Pancreas (tissue), 10 donors: ENCODE results near the gene CXCR3. TPM values are rescaled to one million over a fixed set of nuclear protein-coding genes. Genes with fewer than 3 reads are reported as not detected.
A peak's percentile ranks its signal among the peaks of the same experiment; 100 is the strongest.

Source experiments
- ATAC-seq, 4 donors: fragments of 200-7000 bp; cut with Tn5 transposase; one replicate each; pipeline versions ENCODE4 v1.8.0 to v1.9.1; 2020; ENCODE audit warnings: mild to moderate bottlenecking in 4 of 4, moderate library complexity in 4 of 4
- DNase-seq, 6 donors: peaks; one replicate each; pipeline ENCODE4 v3.0.0-alpha.2; 2020
- FAIRE-seq: peaks from 2 replicates; lab custom pipeline; 2012; peaks lifted over from hg19 to GRCh38; lab: Jason Lieb, UNC
- H3K27ac ChIP-seq, 4 donors: fragments of 200-600 bp; sonication (generic); 1 replicate in 3 of 4; 2 replicates in 1 of 4; pipeline versions ENCODE4 v1.5.0 to v1.8.0; 2020
- H3K27me3 ChIP-seq, 4 donors: fragments of 200-600 bp; one replicate each; pipeline ENCODE4 v1.8.0; 2021
- H3K36me3 ChIP-seq, 3 donors: fragments of 200-600 bp; sonication (generic) in 1 of 3; one replicate each; pipeline versions ENCODE4 v1.5.0 to v1.8.0; 2020 to 2021
- H3K4me1 ChIP-seq, 3 donors: fragments of 200-600 bp; one replicate each; pipeline ENCODE4 v1.8.0; 2021
- H3K4me3 ChIP-seq, 4 donors: fragments of 200-600 bp; sonication (generic) in 2 of 4; one replicate each; pipeline versions ENCODE4 v1.5.0 to v1.8.0; 2020 to 2021
- H3K9me3 ChIP-seq, 4 donors: fragments of 200-600 bp; one replicate each; pipeline ENCODE4 v1.8.0; 2021
- WGBS, 2 donors: extraction: QIAGEN DNeasy Blood & Tissue Kit; methylation state at CpG; one replicate each; pipeline ENCODE4 v1.1.7; 2013; 5-methylcytosine and 5-hydroxymethylcytosine counted together
- intact Hi-C, 3 donors: fragments of 100-400 bp; cut with DNase I; formaldehyde crosslinking; loops; one replicate each; pipeline versions ENCODE4 v1.11.1 to v1.14.2; 2022
- polyA plus RNA-seq, 2 donors: library from polyadenylated mRNA; stranded (reverse); fragments of 200-250 nt; gene quantifications; one replicate each; pipeline ENCODE4 v1.2.3, GENCODE V29; 2013
- total RNA-seq, 6 donors: library from RNA; stranded (reverse); fragmentation: NEBNext Ultra II Directional in 4 of 6; extraction: Animal tissue kit (Norgen Biotek cat#: 25700) in 4 of 6; gene quantifications; one replicate each; pipeline versions ENCODE4 v1.2.1 to v1.2.4, GENCODE V29; 2021 to 2023
- TF ChIP-seq, protein P1 (sequence below), 4 donors: fragments of 200-600 bp; sonication (generic) in 3 of 4; IDR thresholded peaks; one replicate each; pipeline versions ENCODE4 v1.5.0 to v1.8.0; 2021; ENCODE audit warnings: antibody characterized with exemption in 4 of 4
- donor health status: healthy with polysubstance abuse.
- donor health status: DM: no; HTN: no; CAD: no; lungs with moderate emphysema.
- donor health status: DM: no; HTN: no; CAD: no.
- donor health status: control.
- donor health status: control.
- donor health status: Bipolar disorder and iron deficiency.
- donor health status: DM: yes; HTN: yes; CAD: no.
- donor health status: DM: no; HTN: no; CAD: no.
- donor health status: DM: no; HTN: no; CAD: no.
- donor health status: DM: yes; HTN: yes; CAD: no.

CXCR3 gene
- total and polyA plus RNA-seq, 8 donors: 0.11 to 0.52 (median 0.24) TPM; not detected in 3

- no peak for ATAC-seq
- no peak overlapping the region for H3K27ac ChIP-seq
- H3K27me3 ChIP-seq: peaks cover 0 to 7% (median 0%) of the 10 kb centered on the region in 4 donors
- no peak for DNase-seq
- intact Hi-C loops: no loop called here
- FAIRE-seq: no peak
- H3K9me3 ChIP-seq: no peaks in the 10 kb centered on the region
- TF ChIP-seq, protein P1, sequence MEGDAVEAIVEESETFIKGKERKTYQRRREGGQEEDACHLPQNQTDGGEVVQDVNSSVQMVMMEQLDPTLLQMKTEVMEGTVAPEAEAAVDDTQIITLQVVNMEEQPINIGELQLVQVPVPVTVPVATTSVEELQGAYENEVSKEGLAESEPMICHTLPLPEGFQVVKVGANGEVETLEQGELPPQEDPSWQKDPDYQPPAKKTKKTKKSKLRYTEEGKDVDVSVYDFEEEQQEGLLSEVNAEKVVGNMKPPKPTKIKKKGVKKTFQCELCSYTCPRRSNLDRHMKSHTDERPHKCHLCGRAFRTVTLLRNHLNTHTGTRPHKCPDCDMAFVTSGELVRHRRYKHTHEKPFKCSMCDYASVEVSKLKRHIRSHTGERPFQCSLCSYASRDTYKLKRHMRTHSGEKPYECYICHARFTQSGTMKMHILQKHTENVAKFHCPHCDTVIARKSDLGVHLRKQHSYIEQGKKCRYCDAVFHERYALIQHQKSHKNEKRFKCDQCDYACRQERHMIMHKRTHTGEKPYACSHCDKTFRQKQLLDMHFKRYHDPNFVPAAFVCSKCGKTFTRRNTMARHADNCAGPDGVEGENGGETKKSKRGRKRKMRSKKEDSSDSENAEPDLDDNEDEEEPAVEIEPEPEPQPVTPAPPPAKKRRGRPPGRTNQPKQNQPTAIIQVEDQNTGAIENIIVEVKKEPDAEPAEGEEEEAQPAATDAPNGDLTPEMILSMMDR (IDR thresholded peaks at IDR 0.05): no peak
- H3K4me1 ChIP-seq: no peaks in the 10 kb centered on the region
- no peak overlapping the region for H3K4me3 ChIP-seq
- H3K36me3 ChIP-seq: no peaks in the 10 kb centered on the region
- WGBS, 2 donors: 78 to 91% methylated on average over 6 of the region's 6 CpGs
Measured at GRCh38 chrX:71659959-71660358, 41.6 kb upstream of the CXCR3 start.

- Histone ChIP-seq H3K4me1 (no peaks in the 10 kb centered on the region), H3K9me3 (no peaks in the 10 kb centered on the region), H3K27ac (no peak overlapping the region), H3K27me3 (peaks cover 0 to 7% (median 0%) of the 10 kb centered on the region in 4 donors), H3K4me3 (no peak overlapping the region), H3K36me3 (no peaks in the 10 kb centered on the region)
- ATAC-seq (no peak), FAIRE-seq (no peak), DNase-seq (no peak)
- WGBS, 2 donors: 62 to 66% methylated on average over 3 of the region's 3 CpGs
- intact Hi-C loops: no loop called here
- TF ChIP-seq, protein P1 (IDR thresholded peaks at IDR 0.05): no peak
Measured at GRCh38 chrX:71659342-71659741, 41.0 kb upstream of the CXCR3 start.

DNA sequence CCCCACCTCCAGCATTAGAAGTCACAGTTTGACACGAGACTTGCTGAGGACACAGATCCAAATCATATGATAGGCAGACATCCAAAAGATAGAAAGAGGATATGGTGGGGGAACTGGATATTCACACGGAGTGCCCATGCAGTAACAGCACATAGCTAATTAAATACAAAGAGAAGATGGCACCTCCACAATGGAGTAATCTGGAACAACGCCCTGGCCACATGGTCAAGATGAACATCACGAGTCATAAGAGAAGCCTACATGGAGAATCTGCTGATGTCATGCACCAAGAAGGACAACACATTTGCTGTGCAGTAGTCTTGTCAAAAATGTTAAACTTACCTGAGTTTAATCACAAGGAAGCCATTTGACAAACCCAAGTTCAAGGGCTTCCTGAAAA is 39.0 kb upstream of the CXCR3 start:
- H3K36me3 ChIP-seq: no peaks in the 10 kb centered on the region
- DNase-seq (no peak), FAIRE-seq (no peak), ATAC-seq (no peak)
- TF ChIP-seq, protein P1 (IDR thresholded peaks at IDR 0.05): no peak
- peaks cover 0 to 14% (median 0%) of the 10 kb centered on the region in 4 donors for H3K27me3 ChIP-seq
- no peaks in the 10 kb centered on the region for H3K4me1 ChIP-seq
- 69 to 84% methylated on average over 4 of the region's 4 CpGs for WGBS, 2 donors
- intact Hi-C loops: no loop called here
- no peak overlapping the region for H3K4me3 ChIP-seq
- no peak overlapping the region for H3K27ac ChIP-seq
- no peaks in the 10 kb centered on the region for H3K9me3 ChIP-seq

GRCh38 chrX:71653344-71653743 is 35.0 kb upstream of the CXCR3 start:
- Histone ChIP-seq H3K27me3 (peaks cover 0 to 18% (median 0%) of the 10 kb centered on the region in 4 donors), H3K36me3 (no peaks in the 10 kb centered on the region), H3K27ac (no peak overlapping the region), H3K4me1 (no peaks in the 10 kb centered on the region), H3K4me3 (no peak overlapping the region), H3K9me3 (no peaks in the 10 kb centered on the region)
- TF ChIP-seq, protein P1 (IDR thresholded peaks at IDR 0.05): no peak
- no peak for FAIRE-seq
- no peak for DNase-seq
- intact Hi-C loops: no loop called here
- ATAC-seq: no peak
- WGBS, 2 donors: 78 to 92% methylated on average over 2 of the region's 2 CpGs

DNA sequence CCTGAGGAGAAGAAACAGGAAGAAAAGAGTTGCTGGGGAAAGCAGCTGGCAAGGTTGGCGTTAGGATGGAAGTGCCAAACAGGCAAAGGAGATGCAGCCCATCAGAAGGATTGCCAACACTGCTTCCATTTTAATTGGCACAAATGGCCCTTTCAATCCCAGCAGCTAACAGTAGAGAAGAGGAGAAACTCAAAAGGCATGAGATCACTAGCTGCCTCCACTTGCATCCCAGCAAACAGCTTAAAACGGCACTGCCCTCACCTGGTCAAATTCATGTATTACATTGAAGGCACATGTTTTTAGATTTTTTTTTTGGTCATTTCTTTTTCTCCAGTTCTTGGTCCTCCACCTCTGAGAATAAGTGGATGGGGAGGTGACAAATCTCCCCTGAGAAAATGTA is 34.1 kb upstream of the CXCR3 start:
- intact Hi-C loops: no loop called here
- H3K27ac ChIP-seq: no peak overlapping the region
- peak in 2 of 6 donors; percentile 25 to 36 for DNase-seq
- no peak overlapping the region for H3K4me3 ChIP-seq
- TF ChIP-seq, protein P1 (IDR thresholded peaks at IDR 0.05): peak; percentile 9 to 58 (median 46)
- H3K27me3 ChIP-seq: peaks cover 0 to 18% (median 0%) of the 10 kb centered on the region in 4 donors
- no peaks in the 10 kb centered on the region for H3K36me3 ChIP-seq
- ATAC-seq: peak in 3 of 4 donors; percentile 77 to 84 (median 80)
- H3K9me3 ChIP-seq: no peaks in the 10 kb centered on the region
- no peaks in the 10 kb centered on the region for H3K4me1 ChIP-seq
- FAIRE-seq: peak; percentile 88
- 36 to 44% methylated on average over 2 of the region's 2 CpGs for WGBS, 2 donors
